SJSA1 (cell line): ENCODE results near the gene TAF6. TPM values are rescaled to one million over a fixed set of nuclear protein-coding genes. Genes with fewer than 3 reads are reported as not detected.
A peak's percentile ranks its signal among the peaks of the same experiment; 100 is the strongest.

ENCODE experiments used
- DNase-seq, 2 experiments: peaks; one replicate each; pipeline ENCODE4 v3.0.0-alpha.2; 2015 to 2020; ENCODE audit warnings: low spot score in 2 of 2, low read depth in 1 of 2
- H3K27ac ChIP-seq: fragments of 250-450 bp; sonication (Bioruptor Pico); 2 replicates; pipeline ENCODE4 v1.5.1; 2020; ENCODE audit warnings: mild to moderate bottlenecking, moderate library complexity
- H3K27me3 ChIP-seq: fragments of 250-450 bp; sonication (Bioruptor Pico); replicated peaks from 2 replicates; pipeline ENCODE4 v1.5.1; 2020; ENCODE audit warnings: mild to moderate bottlenecking, moderate library complexity
- H3K36me3 ChIP-seq: fragments of 250-450 bp; sonication (Bioruptor Pico); 2 replicates; pipeline ENCODE4 v1.5.1; 2020; ENCODE audit warnings: mild to moderate bottlenecking
- H3K4me1 ChIP-seq: fragments of 250-450 bp; sonication (Bioruptor Pico); replicated peaks from 2 replicates; pipeline ENCODE4 v1.6.1; 2021; ENCODE audit warnings: mild to moderate bottlenecking
- H3K4me3 ChIP-seq: fragments of 250-450 bp; sonication (Bioruptor Pico); 2 replicates; pipeline ENCODE4 v1.5.1; 2020; ENCODE audit warnings: mild to moderate bottlenecking
- H3K9me3 ChIP-seq: fragments of 250-450 bp; sonication (Bioruptor Pico); replicated peaks from 2 replicates; pipeline ENCODE4 v1.5.1; 2020; ENCODE audit warnings: mild to moderate bottlenecking
- total RNA-seq: library from RNA; depleted of rRNA; stranded (reverse); fragments of >200 nt; shearing (Covaris generic); gene quantifications from 2 replicates; pipeline ENCODE4 v1.2.3, GENCODE V29; 2014

TAF6 gene
- total RNA-seq, 1 experiment from 2014 or later = 35.3 TPM

DNA sequence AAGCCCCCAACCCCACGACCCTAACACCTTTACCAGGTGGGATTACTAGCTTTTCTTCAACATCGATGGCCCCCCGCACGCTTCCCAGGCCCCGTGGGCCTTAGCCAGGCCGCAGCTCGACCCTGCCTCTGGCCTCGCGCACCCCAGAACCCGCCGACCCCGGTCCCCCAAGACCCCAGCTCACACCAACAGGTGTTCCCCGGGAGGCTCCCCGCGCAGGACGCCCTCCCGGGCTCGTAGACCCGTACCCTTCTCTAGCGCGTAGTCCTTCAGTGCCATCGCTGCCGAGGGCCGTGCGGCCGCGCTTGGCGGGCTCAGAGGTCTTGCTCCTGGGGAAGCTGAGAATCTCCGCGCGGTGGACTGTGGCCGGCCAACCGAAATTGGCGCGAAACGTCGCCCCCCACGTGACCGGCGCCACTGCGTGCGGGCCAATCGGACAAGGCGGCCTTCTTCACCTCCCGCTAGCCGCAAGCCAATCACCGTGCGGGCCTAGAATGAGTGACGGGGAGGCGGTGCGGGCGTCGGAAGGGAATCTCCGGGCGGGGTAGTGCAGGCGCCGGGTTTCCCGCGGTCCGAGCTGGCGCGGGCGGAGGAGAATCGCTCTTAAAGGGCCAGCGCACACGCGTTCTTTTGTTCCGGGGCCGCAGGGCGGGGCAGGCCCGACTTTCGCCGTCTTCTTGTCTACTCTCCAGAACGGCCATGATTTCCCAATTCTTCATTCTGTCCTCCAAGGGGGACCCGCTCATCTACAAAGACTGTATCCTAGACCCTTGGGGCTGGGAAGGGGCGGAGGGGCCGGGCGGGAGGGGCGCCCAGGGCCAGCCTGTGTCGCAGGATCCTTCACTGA is 17.9 kb downstream of the TAF6 start, which contains the start of the genes AP4M1 and MCM7:
Gene AP4M1 (plus strand): TSS at position 628 of the 847 bp plus-strand sequence. CDS start 72 bp downstream, at position 700.
Gene MCM7 (minus strand): TSS at position 382 of the 847 bp plus-strand sequence. CDS start 103 bp downstream, at position 279.
- peak within 1 kb of the TSS; percentile 75 for H3K4me3 ChIP-seq
- peaks cover 24% of the 10 kb centered on the region for H3K4me1 ChIP-seq
- peak within 1 kb of the TSS; percentile 94 for H3K27ac ChIP-seq
- H3K27me3 ChIP-seq = no peaks in the 10 kb centered on the region
- DNase-seq = peak; percentile 99
- H3K36me3 ChIP-seq = peaks cover 58% of the 10 kb centered on the region
- no peaks in the 10 kb centered on the region for H3K9me3 ChIP-seq

- peak overlapping the region; percentile 75 for H3K4me3 ChIP-seq
- peaks cover 61% of the 10 kb centered on the region for H3K36me3 ChIP-seq
- H3K9me3 ChIP-seq = no peaks in the 10 kb centered on the region
- H3K27ac ChIP-seq = peak overlapping the region; percentile 94
- peak; percentile 95 to 96 for DNase-seq
- H3K4me1 ChIP-seq = peaks cover 24% of the 10 kb centered on the region
- no peaks in the 10 kb centered on the region for H3K27me3 ChIP-seq
Observed at GRCh38 chr7:100100420-100101015, 18.6 kb downstream of the TAF6 start.

- Histone ChIP-seq H3K27ac (no peak overlapping the region), H3K4me3 (peak overlapping the region; percentile 75), H3K27me3 (no peaks in the 10 kb centered on the region), H3K36me3 (peaks cover 66% of the 10 kb centered on the region), H3K9me3 (no peaks in the 10 kb centered on the region), H3K4me1 (peaks cover 24% of the 10 kb centered on the region)
- no peak for DNase-seq
Observed at GRCh38 chr7:100099452-100099851, 19.7 kb downstream of the TAF6 start.

DNA sequence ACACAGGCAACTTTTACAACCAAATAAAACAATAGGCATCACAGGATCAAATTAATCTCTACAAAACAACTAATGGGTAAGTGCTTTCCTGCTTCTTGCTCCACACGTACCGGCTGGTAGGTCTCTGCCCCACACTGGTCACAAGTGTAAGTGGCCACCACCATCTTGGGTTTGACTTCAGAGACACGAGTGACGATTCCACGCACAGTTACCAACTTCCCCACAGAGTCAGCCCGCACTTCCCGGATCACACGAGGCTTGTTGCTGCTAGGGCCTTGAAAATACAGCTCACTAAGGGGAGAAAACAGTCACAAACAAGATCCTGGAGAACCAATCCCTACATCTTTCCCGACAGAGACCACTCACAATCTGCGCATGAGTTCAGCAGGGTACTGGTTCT is 20.2 kb downstream of the TAF6 start:
- peaks cover 71% of the 10 kb centered on the region for H3K36me3 ChIP-seq
- no peak overlapping the region for H3K27ac ChIP-seq
- H3K9me3 ChIP-seq = no peaks in the 10 kb centered on the region
- no peak overlapping the region for H3K4me3 ChIP-seq
- peaks cover 24% of the 10 kb centered on the region for H3K4me1 ChIP-seq
- H3K27me3 ChIP-seq = no peaks in the 10 kb centered on the region
- DNase-seq = no peak

DNA sequence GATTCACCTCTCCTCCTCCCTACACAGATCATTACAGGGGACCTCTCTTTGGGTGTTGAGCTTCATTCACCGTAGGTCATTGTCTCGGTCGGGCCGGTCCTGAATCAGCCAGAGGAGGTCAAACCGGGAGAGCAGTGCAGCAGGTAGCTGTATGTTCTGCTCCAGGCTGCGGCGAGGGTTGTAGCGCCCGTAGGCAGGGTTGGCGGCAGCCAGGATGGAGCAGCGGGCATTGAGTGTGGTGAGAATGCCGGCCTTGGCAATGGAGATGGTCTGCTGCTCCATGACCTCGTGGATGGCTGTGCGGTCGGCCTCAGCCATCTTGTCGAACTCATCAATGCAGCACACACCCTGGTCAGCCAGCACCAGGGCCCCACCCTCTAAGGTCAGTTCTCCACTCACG is 23.5 kb downstream of the TAF6 start:
- no peaks in the 10 kb centered on the region for H3K9me3 ChIP-seq
- DNase-seq = no peak
- H3K27me3 ChIP-seq = no peaks in the 10 kb centered on the region
- H3K36me3 ChIP-seq = peaks cover 95% of the 10 kb centered on the region
- H3K4me3 ChIP-seq = no peak overlapping the region
- no peak overlapping the region for H3K27ac ChIP-seq
- peaks cover 14% of the 10 kb centered on the region for H3K4me1 ChIP-seq

DNA sequence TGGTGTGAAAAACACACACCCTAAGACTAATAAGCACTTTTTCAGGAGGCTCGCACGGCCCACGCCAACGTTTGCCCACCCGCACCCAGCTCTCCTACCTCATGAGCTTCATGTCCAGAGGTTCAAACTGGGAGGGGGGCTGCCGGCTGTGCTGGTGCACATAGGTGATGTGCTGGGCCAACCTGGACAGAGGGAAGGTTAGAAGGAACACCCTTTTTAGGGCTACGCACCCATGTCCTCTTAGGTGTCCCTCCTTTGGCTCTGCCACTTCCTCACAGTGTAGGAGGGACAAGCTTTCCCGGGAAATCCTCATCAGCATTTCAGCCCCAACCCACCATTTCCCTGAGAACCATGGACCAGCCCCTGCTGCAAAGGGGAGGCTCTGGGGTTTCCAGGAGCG is 23.9 kb downstream of the TAF6 start:
- Histone ChIP-seq H3K27ac (no peak overlapping the region), H3K9me3 (no peaks in the 10 kb centered on the region), H3K4me3 (no peak overlapping the region), H3K4me1 (peaks cover 18% of the 10 kb centered on the region), H3K36me3 (peaks cover 100% of the 10 kb centered on the region), H3K27me3 (no peaks in the 10 kb centered on the region)
- no peak for DNase-seq

- Histone ChIP-seq H3K27me3 (no peaks in the 10 kb centered on the region), H3K27ac (no peak overlapping the region), H3K36me3 (peaks cover 98% of the 10 kb centered on the region), H3K9me3 (no peaks in the 10 kb centered on the region), H3K4me1 (peaks cover 23% of the 10 kb centered on the region), H3K4me3 (no peak overlapping the region)
- no peak for DNase-seq
Observed at GRCh38 chr7:100093925-100094486, 25.2 kb downstream of the TAF6 start.

- H3K27me3 ChIP-seq = no peaks in the 10 kb centered on the region
- no peaks in the 10 kb centered on the region for H3K9me3 ChIP-seq
- no peak for DNase-seq
- peaks cover 26% of the 10 kb centered on the region for H3K4me1 ChIP-seq
- H3K4me3 ChIP-seq = no peak overlapping the region
- H3K36me3 ChIP-seq = peaks cover 95% of the 10 kb centered on the region
- H3K27ac ChIP-seq = no peak overlapping the region
Observed at GRCh38 chr7:100093498-100093897, 25.7 kb downstream of the TAF6 start.

DNA sequence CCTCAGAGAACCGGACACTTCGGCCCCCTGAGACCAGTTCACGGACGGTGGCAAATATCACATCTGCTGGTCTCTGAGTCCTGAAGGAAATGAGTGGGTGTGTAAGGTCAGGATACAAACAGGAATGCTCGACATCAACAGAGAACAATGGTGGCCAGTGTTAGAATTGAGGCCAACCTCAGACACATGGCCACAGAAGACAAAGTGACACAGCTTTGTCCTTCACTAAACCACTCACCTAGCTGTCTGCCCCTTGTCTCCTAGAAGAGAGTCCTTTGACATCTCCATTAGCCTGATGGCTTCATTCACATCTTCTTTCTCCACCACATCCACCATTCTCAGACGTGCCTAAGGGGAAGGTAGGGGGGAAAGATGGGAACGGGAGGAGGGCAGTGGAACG is 26.1 kb downstream of the TAF6 start:
- Histone ChIP-seq H3K4me1 (peaks cover 30% of the 10 kb centered on the region), H3K4me3 (no peak overlapping the region), H3K9me3 (no peaks in the 10 kb centered on the region), H3K36me3 (peaks cover 90% of the 10 kb centered on the region), H3K27ac (no peak overlapping the region), H3K27me3 (no peaks in the 10 kb centered on the region)
- no peak for DNase-seq

DNA sequence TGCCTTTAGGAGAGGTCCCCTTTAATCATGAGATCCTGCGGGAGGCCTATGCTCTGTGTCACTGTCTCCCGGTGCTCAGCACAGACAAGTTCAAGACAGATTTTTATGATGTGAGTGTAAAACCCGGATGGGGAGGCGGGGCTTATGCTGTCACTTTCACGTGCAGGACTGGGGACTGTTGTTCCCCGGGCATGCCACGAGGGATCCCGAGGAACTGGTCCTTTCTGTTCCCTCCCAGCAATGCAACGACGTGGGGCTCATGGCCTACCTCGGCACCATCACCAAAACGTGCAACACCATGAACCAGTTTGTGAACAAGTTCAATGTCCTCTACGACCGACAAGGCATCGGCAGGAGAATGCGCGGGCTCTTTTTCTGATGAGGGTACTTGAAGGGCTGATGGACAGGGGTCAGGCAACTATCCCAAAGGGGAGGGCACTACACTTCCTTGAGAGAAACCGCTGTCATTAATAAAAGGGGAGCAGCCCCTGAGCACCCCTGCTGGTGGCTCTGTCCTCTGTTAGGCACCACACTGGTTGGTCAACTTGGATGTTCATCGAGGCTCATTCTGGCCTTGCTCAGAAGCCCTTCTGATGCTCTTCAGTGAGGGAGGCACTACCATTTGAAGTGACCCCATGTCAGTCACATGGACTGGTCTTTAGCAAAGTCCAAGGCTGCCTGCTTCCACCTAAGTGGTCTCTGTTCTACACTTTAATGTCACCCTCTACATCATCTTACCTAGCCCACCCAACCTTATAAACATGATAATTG is 27.6 kb downstream of the TAF6 start:
- H3K4me3 ChIP-seq = no peak overlapping the region
- no peaks in the 10 kb centered on the region for H3K27me3 ChIP-seq
- peaks cover 45% of the 10 kb centered on the region for H3K4me1 ChIP-seq
- H3K36me3 ChIP-seq = peaks cover 76% of the 10 kb centered on the region
- DNase-seq = no peak
- H3K9me3 ChIP-seq = no peaks in the 10 kb centered on the region
- no peak overlapping the region for H3K27ac ChIP-seq

- Histone ChIP-seq H3K27ac (peak overlapping the region; percentile 84), H3K4me1 (peaks cover 52% of the 10 kb centered on the region), H3K27me3 (no peaks in the 10 kb centered on the region), H3K4me3 (no peak overlapping the region), H3K36me3 (peaks cover 68% of the 10 kb centered on the region), H3K9me3 (no peaks in the 10 kb centered on the region)
- no peak for DNase-seq
Observed at GRCh38 chr7:100090527-100091410, 28.4 kb downstream of the TAF6 start.

GRCh38 chr7:100089458-100090196 is 29.5 kb downstream of the TAF6 start:
- peak; percentile 52 to 68 for DNase-seq
- H3K27me3 ChIP-seq = no peaks in the 10 kb centered on the region
- peak overlapping the region; percentile 84 for H3K27ac ChIP-seq
- peak overlapping the region; percentile 66 for H3K4me3 ChIP-seq
- H3K4me1 ChIP-seq = peaks cover 52% of the 10 kb centered on the region
- no peaks in the 10 kb centered on the region for H3K9me3 ChIP-seq
- H3K36me3 ChIP-seq = peaks cover 56% of the 10 kb centered on the region
